Measurements from ENCODE around the gene HIGD1B. TPM values are rescaled to one million over a fixed set of nuclear protein-coding genes. Genes with fewer than 3 reads are reported as not detected.

Gene HIGD1B
- total and polyA plus RNA-seq, 2 of the 13 experiments (the other 11 are each of a cell fraction or from before 2014, with no cell fraction given): not detected

DNA sequence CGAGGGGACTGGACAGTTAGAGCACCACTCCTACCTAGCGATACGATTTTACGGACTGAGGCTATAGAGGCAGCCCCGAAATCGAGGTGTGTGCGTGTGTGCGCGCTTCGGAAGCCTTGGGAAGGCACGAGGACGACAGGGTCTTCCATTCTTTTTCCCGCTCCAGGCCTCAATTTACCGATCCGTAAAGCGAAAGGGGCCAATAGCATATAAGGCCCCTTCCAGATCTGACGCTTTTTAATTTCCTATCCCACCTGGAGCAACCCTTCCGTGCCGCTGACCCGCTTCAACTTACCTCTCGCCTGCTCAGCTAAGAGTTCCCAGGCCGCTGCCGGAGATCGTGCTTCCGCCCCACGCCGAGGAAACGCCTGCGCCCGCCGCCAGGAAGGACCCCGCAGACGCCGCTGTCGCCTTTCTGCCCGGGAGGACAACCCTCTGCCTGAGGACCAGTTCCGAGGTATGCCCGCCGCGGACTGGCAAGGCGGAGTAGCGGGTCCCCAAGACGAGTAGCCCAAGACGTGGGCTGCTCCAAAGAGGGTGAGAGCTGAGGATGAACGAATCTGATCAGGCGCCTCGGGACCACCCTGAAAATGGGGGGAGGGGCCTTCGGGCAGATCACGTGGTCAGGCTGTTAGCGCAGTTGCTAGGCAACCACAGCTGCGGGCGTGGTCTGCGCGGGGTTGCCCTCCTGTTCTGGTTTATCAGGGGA, 51.5 kb downstream of the HIGD1B start, which contains the start of gene EFTUD2 (continued):
- TF ChIP-seq ZNF225 (CRISPR knock-in tag; IDR thresholded peaks at IDR 0.05) (peak; percentile 95), RFX1 (IDR thresholded peaks at IDR 0.05) (peak; percentile 95), PRPF4 (IDR thresholded peaks at IDR 0.05; ENCODE audit: low read depth, low read length, poor library complexity, severe bottlenecking) (no peak), CBX5 (CRISPR knock-in tag; IDR thresholded peaks at IDR 0.05; ENCODE audit: borderline replicate concordance) (peak; percentile 95), KLF13 (CRISPR knock-in tag; IDR thresholded peaks at IDR 0.05) (no peak), MAZ (IDR thresholded peaks at IDR 0.05; ENCODE audit: borderline replicate concordance, low read depth, low read length) (peak; percentile 89), MAZ (CRISPR knock-in tag; IDR thresholded peaks at IDR 0.05; ENCODE audit: low read depth) (peak; percentile 92), MLX (CRISPR knock-in tag; IDR thresholded peaks at IDR 0.05) (peak; percentile 59; the same call in 1 of the 2 replicates), RBAK (CRISPR knock-in tag; IDR thresholded peaks at IDR 0.05) (no peak), ZFAT (CRISPR knock-in tag; conservative IDR thresholded peaks at IDR 0.05) (no peak), XRCC5 (optimal IDR thresholded peaks at IDR 0.05; ENCODE audit: low read length) (peak; percentile 94), HES4 (CRISPR knock-in tag; IDR thresholded peaks at IDR 0.05; ENCODE audit: borderline replicate concordance) (peak; percentile 78; the same call in 1 of the 2 replicates), SATB2 (CRISPR knock-in tag; IDR thresholded peaks at IDR 0.05) (0 out of 2 replicates have a peak, but pooled peaks have one; percentile 51), ZNF20 (CRISPR knock-in tag; IDR thresholded peaks at IDR 0.05) (no peak), MAF1 (CRISPR knock-in tag; IDR thresholded peaks at IDR 0.05; ENCODE audit: borderline replicate concordance) (peak; percentile 91), ZNF234 (CRISPR knock-in tag; conservative IDR thresholded peaks at IDR 0.05) (0 out of 2 replicates have a peak, but pooled peaks have one; percentile 19), ZNF296 (CRISPR knock-in tag; conservative IDR thresholded peaks at IDR 0.05) (no peak), SP4 (CRISPR knock-in tag; IDR thresholded peaks at IDR 0.05) (peak; percentile 93), MLLT10 (CRISPR knock-in tag; IDR thresholded peaks at IDR 0.05) (no peak), ELK4 (CRISPR knock-in tag; IDR thresholded peaks at IDR 0.05; ENCODE audit: borderline replicate concordance) (0 out of 2 replicates have a peak, but pooled peaks have one; percentile 82), IRF2 (CRISPR knock-in tag; IDR thresholded peaks at IDR 0.05) (peak; percentile 98), ZNF703 (CRISPR knock-in tag; IDR thresholded peaks at IDR 0.05; ENCODE audit: borderline replicate concordance) (no peak), KDM4B (CRISPR knock-in tag; IDR thresholded peaks at IDR 0.05) (peak; percentile 99; the same call in 1 of the 2 replicates), GPBP1L1 (CRISPR knock-in tag; IDR thresholded peaks at IDR 0.05) (no peak), POLR2AphosphoS2 (IDR thresholded peaks at IDR 0.05; ENCODE audit: low read depth, low read length) (no peak), NFKB2 (CRISPR knock-in tag; IDR thresholded peaks at IDR 0.05; ENCODE audit: borderline replicate concordance) (peak; percentile 94; the same call in 1 of the 2 replicates), ZNF329 (CRISPR knock-in tag; IDR thresholded peaks at IDR 0.05; ENCODE audit: low read depth) (peak; percentile 78; the same call in 1 of the 2 replicates)
- TF ChIP-seq, protein P1, sequence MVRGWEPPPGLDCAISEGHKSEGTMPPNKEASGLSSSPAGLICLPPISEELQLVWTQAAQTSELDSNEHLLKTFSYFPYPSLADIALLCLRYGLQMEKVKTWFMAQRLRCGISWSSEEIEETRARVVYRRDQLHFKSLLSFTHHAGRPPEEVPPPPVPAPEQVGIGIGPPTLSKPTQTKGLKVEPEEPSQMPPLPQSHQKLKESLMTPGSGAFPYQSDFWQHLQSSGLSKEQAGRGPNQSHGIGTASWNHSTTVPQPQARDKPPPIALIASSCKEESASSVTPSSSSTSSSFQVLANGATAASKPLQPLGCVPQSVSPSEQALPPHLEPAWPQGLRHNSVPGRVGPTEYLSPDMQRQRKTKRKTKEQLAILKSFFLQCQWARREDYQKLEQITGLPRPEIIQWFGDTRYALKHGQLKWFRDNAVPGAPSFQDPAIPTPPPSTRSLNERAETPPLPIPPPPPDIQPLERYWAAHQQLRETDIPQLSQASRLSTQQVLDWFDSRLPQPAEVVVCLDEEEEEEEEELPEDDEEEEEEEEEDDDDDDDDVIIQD (CRISPR knock-in tag; IDR thresholded peaks at IDR 0.05; ENCODE audit: low read depth): peak; percentile 73; the same call in 1 of the 2 replicates

All from HepG2 (cell line).